HepG2 (cell line): ENCODE results near the gene PHKG2. TPM values are rescaled to one million over a fixed set of nuclear protein-coding genes. Genes with fewer than 3 reads are reported as not detected.
A peak's percentile ranks its signal among the peaks of the same experiment; 100 is the strongest.

ENCODE experiments used
- CBX5 ChIP-seq: sonication (generic); formaldehyde crosslinking; IDR thresholded peaks from 2 replicates; pipeline ENCODE4 v1.4.0; 2020; ENCODE audit warnings: missing genetic modification reagents, borderline replicate concordance
- CEBPB ChIP-seq: IDR thresholded peaks from 2 replicates; pipeline ENCODE4 v1.6.1; 2011; ENCODE audit warnings: low read depth, low read length, improper control_type of control experiment, borderline replicate concordance
- CHD2 ChIP-seq: IDR thresholded peaks from 2 replicates; pipeline ENCODE4 v1.6.1; 2011; ENCODE audit warnings: low read depth, low read length, improper control_type of control experiment
- CTCF ChIP-seq: sonication (generic); formaldehyde crosslinking; IDR thresholded peaks from 2 replicates; pipeline ENCODE4 v1.5.0; 2020; ENCODE audit warnings: mild to moderate bottlenecking, missing genetic modification reagents, moderate library complexity
- GLMP ChIP-seq: sonication (generic); formaldehyde crosslinking; IDR thresholded peaks from 2 replicates; pipeline ENCODE4 v1.9.0; 2021; ENCODE audit warnings: missing genetic modification reagents, mild to moderate bottlenecking, borderline replicate concordance
- KAT2B ChIP-seq: fragments of 150-350 bp; IDR thresholded peaks from 2 replicates; pipeline ENCODE4 v1.6.1; 2014; ENCODE audit warnings: low read depth, low read length, borderline replicate concordance
- KLF16 ChIP-seq, 2 experiments: sonication (generic) in 1 of 2; formaldehyde crosslinking in 1 of 2; IDR thresholded peaks; 2 replicates each; pipeline versions ENCODE4 v1.6.1 to v1.8.0; 2016 to 2023; ENCODE audit warnings: missing genetic modification reagents in 2 of 2, missing compliant biosample characterization in 1 of 2
- MTA1 ChIP-seq: sonication (generic); formaldehyde crosslinking; IDR thresholded peaks from 2 replicates; pipeline ENCODE4 v1.4.0; 2020; ENCODE audit warnings: missing genetic modification reagents, mild to moderate bottlenecking, borderline replicate concordance
- NFE2L1 ChIP-seq: sonication (generic); formaldehyde crosslinking; IDR thresholded peaks from 2 replicates; pipeline ENCODE4 v1.4.0; 2020; ENCODE audit warnings: missing genetic modification reagents, mild to moderate bottlenecking, borderline replicate concordance
- NFIC ChIP-seq: IDR thresholded peaks from 2 replicates; pipeline ENCODE4 v1.6.1; 2012; ENCODE audit warnings: mild to moderate bottlenecking, low read length, inconsistent platforms
- NPAS2 ChIP-seq: sonication (generic); formaldehyde crosslinking; IDR thresholded peaks from 2 replicates; pipeline ENCODE4 v1.8.0; 2022; ENCODE audit warnings: mild to moderate bottlenecking, missing genetic modification reagents, borderline replicate concordance
- REL ChIP-seq: sonication (generic); formaldehyde crosslinking; conservative IDR thresholded peaks from 2 replicates; pipeline ENCODE4 v1.8.0; 2022; ENCODE audit warnings: mild to moderate bottlenecking, missing genetic modification reagents, moderate library complexity
- SNAPC2 ChIP-seq: sonication (generic); formaldehyde crosslinking; IDR thresholded peaks from 2 replicates; pipeline ENCODE4 v1.8.1; 2022; ENCODE audit warnings: mild to moderate bottlenecking, missing genetic modification reagents
- SP1 ChIP-seq, 2 experiments: fragments of 450-650 bp in 1 of 2; sonication (generic) in 1 of 2; formaldehyde crosslinking in 1 of 2; IDR thresholded peaks; 2 replicates each; pipeline versions ENCODE4 v1.4.0 to v1.6.1; 2016 to 2020; ENCODE audit warnings: missing genetic modification reagents in 1 of 2
- SP140L ChIP-seq: sonication (generic); formaldehyde crosslinking; IDR thresholded peaks from 2 replicates; pipeline ENCODE4 v1.4.0; 2020; ENCODE audit warnings: missing genetic modification reagents, borderline replicate concordance
- SUZ12 ChIP-seq: fragments of 150-350 bp; IDR thresholded peaks from 2 replicates; pipeline ENCODE4 v1.6.1; 2014; ENCODE audit warnings: low read depth, low read length
- TOPORS ChIP-seq: sonication (generic); formaldehyde crosslinking; IDR thresholded peaks from 2 replicates; pipeline ENCODE4 v1.8.0; 2023; ENCODE audit warnings: mild to moderate bottlenecking, missing genetic modification reagents
- ZNF362 ChIP-seq: sonication (generic); formaldehyde crosslinking; IDR thresholded peaks from 2 replicates; pipeline ENCODE4 v1.4.0; 2020; ENCODE audit warnings: missing genetic modification reagents, mild to moderate bottlenecking, borderline replicate concordance
- ZNF547 ChIP-seq: sonication (generic); formaldehyde crosslinking; IDR thresholded peaks from 2 replicates; pipeline ENCODE4 v1.5.1; 2020; ENCODE audit warnings: mild to moderate bottlenecking, missing genetic modification reagents
- ZNF687 ChIP-seq: sonication (generic); formaldehyde crosslinking; IDR thresholded peaks from 2 replicates; pipeline ENCODE4 v1.5.1; 2020; ENCODE audit warnings: mild to moderate bottlenecking, missing genetic modification reagents, moderate library complexity
- ZNF816 ChIP-seq: sonication (generic); formaldehyde crosslinking; IDR thresholded peaks from 2 replicates; pipeline ENCODE4 v1.8.0; 2022; ENCODE audit warnings: missing genetic modification reagents, mild to moderate bottlenecking, borderline replicate concordance
- polyA plus RNA-seq, 8 experiments: library from polyadenylated mRNA; depleted of rRNA in 3 of 8; stranded (reverse) in 7 of 8; unstranded in 1 of 8; fragments of >200 nt; fragmentation: Illumina TruSeq in 4 of 8; extraction: Trizol in 4 of 8; gene quantifications; 2 replicates each; pipeline versions ENCODE4 v1.2.1 to v1.2.3, GENCODE V29; 2011 to 2016; ENCODE audit warnings: low read depth in 4 of 8, missing spikeins in 1 of 8, mixed read lengths in 1 of 8; ENCODE audit not compliant: insufficient read depth in 1 of 8
- total RNA-seq, 5 experiments: library from RNA; depleted of rRNA; stranded (reverse); fragments of >200 nt; fragmentation: Illumina TruSeq; extraction: Trizol; gene quantifications; 2 replicates each; pipeline ENCODE4 v1.2.3, GENCODE V29; 2016; ENCODE audit warnings: low read depth in 1 of 5

PHKG2 gene
- total and polyA plus RNA-seq, 2 of the 13 experiments (the other 11 are each of a cell fraction or from before 2014, with no cell fraction given) = 37.4 to 42.1 TPM

GRCh38 chr16:30747799-30748633, at the start of gene PHKG2 (continued):
- no peak for TF ChIP-seq NPAS2 (CRISPR knock-in tag)
- peak; percentile 50; the same call in 1 of the 2 replicates for TF ChIP-seq TOPORS (CRISPR knock-in tag)
- no peak for TF ChIP-seq NFIC
- no peak for TF ChIP-seq ZNF816 (CRISPR knock-in tag)
- no peak for TF ChIP-seq CEBPB
- no peak for TF ChIP-seq CTCF
- TF ChIP-seq SP1 (IDR thresholded peaks at IDR 0.05) = no peak
- peak; percentile 30; the same call in 1 of the 2 replicates for TF ChIP-seq SP1 (CRISPR knock-in tag; IDR thresholded peaks at IDR 0.05)
- no peak for TF ChIP-seq KAT2B
- no peak for TF ChIP-seq NFE2L1
- TF ChIP-seq KLF16 (CRISPR knock-in tag; IDR thresholded peaks at IDR 0.05) = peak in 1 of 2 experiments; percentile 86; a peak in 2 of 4 replicates
- TF ChIP-seq SUZ12 = no peak
- no peak for TF ChIP-seq ZNF362 (CRISPR knock-in tag)
- TF ChIP-seq REL (CRISPR knock-in tag) = no peak
- no peak for TF ChIP-seq SP140L (CRISPR knock-in tag)
- peak; percentile 14; the same call in 1 of the 2 replicates for TF ChIP-seq CBX5 (CRISPR knock-in tag)
- no peak for TF ChIP-seq ZNF547
- peak; percentile 88 for TF ChIP-seq ZNF687
- TF ChIP-seq GLMP (CRISPR knock-in tag) = no peak
- TF ChIP-seq SNAPC2 (CRISPR knock-in tag) = peak; percentile 75; the same call in 1 of the 2 replicates
- no peak for TF ChIP-seq CHD2
- no peak for TF ChIP-seq MTA1
